ENCODE results near the gene FBXO3. TPM values are rescaled to one million over a fixed set of nuclear protein-coding genes. Genes with fewer than 3 reads are reported as not detected.

Gene FBXO3
- total RNA-seq, 1 donor from 2014 or later = 32.5 TPM

DNA sequence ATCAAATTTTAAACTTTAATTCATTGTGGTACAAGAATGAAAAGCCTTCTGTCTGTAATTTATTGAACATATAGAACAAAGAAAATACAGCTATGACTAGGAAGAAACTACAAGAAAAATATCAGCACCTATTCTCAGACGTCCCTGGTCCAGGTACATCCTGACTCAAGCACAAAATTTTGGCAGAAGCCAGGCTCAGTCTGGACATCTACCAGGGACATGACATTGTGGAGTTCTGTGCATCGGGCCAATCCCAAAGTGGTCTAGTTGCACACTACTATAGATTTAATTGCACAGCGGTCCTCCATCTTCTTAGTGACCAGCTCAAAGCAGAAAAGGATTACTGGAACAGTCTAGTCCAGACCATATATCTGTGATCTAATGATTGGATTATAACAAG is 22.4 kb downstream of the FBXO3 start:
- Histone ChIP-seq H3K27me3 (no peaks in the 10 kb centered on the region), H3K4me3 (no peak overlapping the region), H3K9me3 (no peaks in the 10 kb centered on the region), H3K4me1 (no peaks in the 10 kb centered on the region), H3K27ac (no peak overlapping the region), H3K36me3 (peaks cover 91% of the 10 kb centered on the region)
- TF ChIP-seq, protein P1, sequence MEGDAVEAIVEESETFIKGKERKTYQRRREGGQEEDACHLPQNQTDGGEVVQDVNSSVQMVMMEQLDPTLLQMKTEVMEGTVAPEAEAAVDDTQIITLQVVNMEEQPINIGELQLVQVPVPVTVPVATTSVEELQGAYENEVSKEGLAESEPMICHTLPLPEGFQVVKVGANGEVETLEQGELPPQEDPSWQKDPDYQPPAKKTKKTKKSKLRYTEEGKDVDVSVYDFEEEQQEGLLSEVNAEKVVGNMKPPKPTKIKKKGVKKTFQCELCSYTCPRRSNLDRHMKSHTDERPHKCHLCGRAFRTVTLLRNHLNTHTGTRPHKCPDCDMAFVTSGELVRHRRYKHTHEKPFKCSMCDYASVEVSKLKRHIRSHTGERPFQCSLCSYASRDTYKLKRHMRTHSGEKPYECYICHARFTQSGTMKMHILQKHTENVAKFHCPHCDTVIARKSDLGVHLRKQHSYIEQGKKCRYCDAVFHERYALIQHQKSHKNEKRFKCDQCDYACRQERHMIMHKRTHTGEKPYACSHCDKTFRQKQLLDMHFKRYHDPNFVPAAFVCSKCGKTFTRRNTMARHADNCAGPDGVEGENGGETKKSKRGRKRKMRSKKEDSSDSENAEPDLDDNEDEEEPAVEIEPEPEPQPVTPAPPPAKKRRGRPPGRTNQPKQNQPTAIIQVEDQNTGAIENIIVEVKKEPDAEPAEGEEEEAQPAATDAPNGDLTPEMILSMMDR (IDR thresholded peaks at IDR 0.05) = no peak
- intact Hi-C loops (cut with DNase I) = no loop called here
- ATAC-seq (no peak), DNase-seq (no peak)

DNA sequence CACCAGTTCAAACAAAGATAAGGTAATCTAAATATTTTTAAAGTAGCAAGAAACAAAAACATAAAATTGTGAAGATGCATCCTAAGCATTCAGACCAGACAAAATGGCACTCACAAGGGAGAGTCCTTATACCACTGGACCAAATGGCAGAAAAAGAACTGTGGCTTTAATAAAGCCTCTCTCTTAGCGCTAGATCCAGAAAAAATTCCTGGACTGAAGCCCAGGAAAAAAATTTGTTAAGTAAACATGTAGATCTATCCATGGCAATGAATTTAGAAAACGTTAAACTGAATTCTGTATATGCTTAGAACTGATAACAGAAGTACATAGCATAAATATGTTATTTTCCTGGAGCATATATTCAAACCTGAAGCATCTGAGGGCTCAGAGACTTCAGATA is 26.3 kb downstream of the FBXO3 start:
- TF ChIP-seq, protein P1 (IDR thresholded peaks at IDR 0.05) = no peak
- no peaks in the 10 kb centered on the region for H3K27me3 ChIP-seq
- H3K27ac ChIP-seq = no peak overlapping the region
- H3K4me3 ChIP-seq = no peak overlapping the region
- intact Hi-C loops (cut with DNase I) = no loop called here
- H3K9me3 ChIP-seq = no peaks in the 10 kb centered on the region
- no peak for ATAC-seq
- H3K36me3 ChIP-seq = peaks cover 81% of the 10 kb centered on the region
- no peak for DNase-seq
- no peaks in the 10 kb centered on the region for H3K4me1 ChIP-seq

DNA sequence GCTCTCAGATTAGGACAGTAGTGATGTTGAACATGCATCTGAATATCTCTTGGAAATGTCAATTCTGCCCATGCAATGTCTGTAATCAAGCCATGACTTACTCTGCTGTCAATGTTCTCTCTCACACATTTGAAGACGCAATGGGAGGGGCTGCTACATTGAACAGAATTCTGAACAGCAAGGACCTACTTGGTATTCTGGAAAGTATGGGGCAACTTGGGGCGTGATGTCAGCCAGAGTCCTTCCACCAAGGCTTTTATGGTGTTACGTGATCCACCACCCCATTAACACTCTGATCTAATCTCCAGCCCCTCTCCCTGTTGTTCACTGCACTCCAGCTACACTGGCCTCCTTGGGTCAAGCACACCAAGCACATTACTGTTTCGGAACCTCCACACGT is 31.0 kb downstream of the FBXO3 start:
- TF ChIP-seq, protein P1 (IDR thresholded peaks at IDR 0.05) = no peak
- Histone ChIP-seq H3K27me3 (no peaks in the 10 kb centered on the region), H3K36me3 (peaks cover 40% of the 10 kb centered on the region), H3K4me3 (no peak overlapping the region), H3K4me1 (no peaks in the 10 kb centered on the region), H3K27ac (no peak overlapping the region), H3K9me3 (no peaks in the 10 kb centered on the region)
- ATAC-seq = no peak
- DNase-seq = no peak
- intact Hi-C loops (cut with DNase I) = no loop called here

DNA sequence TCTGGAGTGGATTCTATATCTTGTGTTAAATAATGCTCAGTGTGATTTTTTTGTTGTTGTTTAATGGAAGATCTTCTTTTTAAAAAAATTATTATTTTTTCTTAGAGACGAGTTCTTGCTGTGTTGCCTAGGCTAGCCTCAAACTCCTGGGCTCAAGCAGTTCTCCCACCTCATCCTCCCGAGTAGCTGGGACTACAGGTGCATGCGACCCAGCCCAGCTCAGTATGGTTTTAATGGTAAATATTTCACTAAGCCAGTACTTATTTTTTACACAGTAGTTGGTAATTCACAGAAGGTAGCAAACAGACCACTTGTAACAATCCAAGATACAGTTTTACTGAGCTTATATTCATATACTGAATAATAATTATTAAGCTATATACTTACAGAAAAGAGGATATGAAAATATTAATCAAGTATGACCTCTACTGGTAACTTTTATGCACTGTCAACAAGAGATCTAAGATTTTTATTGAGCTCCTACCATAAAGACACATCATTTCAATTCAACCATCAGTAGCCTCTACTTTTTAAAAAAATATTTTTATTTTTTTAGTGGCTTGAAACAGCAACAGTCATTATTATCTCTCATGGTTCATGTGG is 32.0 kb downstream of the FBXO3 start:
- Histone ChIP-seq H3K4me1 (no peaks in the 10 kb centered on the region), H3K27ac (no peak overlapping the region), H3K9me3 (no peaks in the 10 kb centered on the region), H3K36me3 (peaks cover 37% of the 10 kb centered on the region), H3K4me3 (no peak overlapping the region), H3K27me3 (no peaks in the 10 kb centered on the region)
- no peak for DNase-seq
- intact Hi-C loops (cut with DNase I) = no loop called here
- TF ChIP-seq, protein P1 (IDR thresholded peaks at IDR 0.05) = peak; percentile 69
- peak; percentile 57 for ATAC-seq

DNA sequence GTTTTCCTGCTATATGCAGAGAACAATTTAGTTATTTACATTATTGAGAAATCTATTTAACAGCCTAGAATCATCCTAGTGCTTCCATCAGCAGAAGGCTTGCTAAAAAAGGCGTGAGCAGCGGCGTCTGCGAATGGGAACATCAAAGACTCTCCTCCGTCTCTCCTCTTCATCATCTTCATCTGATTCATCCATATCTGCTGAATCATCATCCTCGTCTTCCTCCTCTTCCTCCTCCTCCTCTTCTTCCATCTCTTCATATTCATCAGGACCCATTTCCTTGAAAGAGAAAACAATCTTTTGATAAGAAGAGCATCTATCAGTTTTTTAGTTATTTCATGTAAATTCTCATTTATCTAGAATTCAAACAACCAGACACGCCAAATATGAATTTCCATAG is 32.5 kb downstream of the FBXO3 start:
- Histone ChIP-seq H3K27ac (no peak overlapping the region), H3K4me1 (peaks cover 1% of the 10 kb centered on the region), H3K27me3 (no peaks in the 10 kb centered on the region), H3K4me3 (no peak overlapping the region), H3K9me3 (no peaks in the 10 kb centered on the region), H3K36me3 (peaks cover 32% of the 10 kb centered on the region)
- ATAC-seq (no peak), DNase-seq (no peak)
- TF ChIP-seq, protein P1 (IDR thresholded peaks at IDR 0.05) = no peak
- intact Hi-C loops (cut with DNase I) = no loop called here

DNA sequence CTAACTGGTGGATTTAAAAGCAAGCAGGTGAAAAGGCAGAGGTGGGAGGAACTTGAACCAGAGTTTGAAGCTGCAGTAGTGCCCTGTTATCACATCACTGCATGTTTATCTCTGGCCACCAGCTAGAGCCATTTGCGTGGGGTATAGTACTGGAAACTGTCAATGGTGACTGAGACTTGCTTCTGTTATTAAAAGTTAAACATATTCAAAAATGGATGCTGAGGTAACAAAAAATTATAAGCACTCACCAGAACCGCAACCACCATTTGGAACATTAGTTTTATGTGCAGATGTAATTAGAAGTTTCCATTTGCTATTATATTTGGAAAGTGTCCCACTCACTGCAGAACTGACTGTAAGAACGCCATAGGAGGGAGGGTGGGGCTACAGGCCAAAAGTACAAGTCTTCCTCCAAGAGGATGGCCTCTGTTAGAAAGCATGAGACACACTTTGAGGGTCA is 36.9 kb downstream of the FBXO3 start:
- Histone ChIP-seq H3K9me3 (no peaks in the 10 kb centered on the region), H3K27ac (peak overlapping the region; percentile 96), H3K36me3 (no peaks in the 10 kb centered on the region), H3K4me3 (no peak overlapping the region), H3K4me1 (peaks cover 25% of the 10 kb centered on the region), H3K27me3 (no peaks in the 10 kb centered on the region)
- TF ChIP-seq, protein P1 (IDR thresholded peaks at IDR 0.05) = no peak
- DNase-seq = no peak
- intact Hi-C loops (cut with DNase I) = no loop called here
- no peak for ATAC-seq
